Measurements from ENCODE around the gene NCKAP5.

The NCKAP5 gene

DNA sequence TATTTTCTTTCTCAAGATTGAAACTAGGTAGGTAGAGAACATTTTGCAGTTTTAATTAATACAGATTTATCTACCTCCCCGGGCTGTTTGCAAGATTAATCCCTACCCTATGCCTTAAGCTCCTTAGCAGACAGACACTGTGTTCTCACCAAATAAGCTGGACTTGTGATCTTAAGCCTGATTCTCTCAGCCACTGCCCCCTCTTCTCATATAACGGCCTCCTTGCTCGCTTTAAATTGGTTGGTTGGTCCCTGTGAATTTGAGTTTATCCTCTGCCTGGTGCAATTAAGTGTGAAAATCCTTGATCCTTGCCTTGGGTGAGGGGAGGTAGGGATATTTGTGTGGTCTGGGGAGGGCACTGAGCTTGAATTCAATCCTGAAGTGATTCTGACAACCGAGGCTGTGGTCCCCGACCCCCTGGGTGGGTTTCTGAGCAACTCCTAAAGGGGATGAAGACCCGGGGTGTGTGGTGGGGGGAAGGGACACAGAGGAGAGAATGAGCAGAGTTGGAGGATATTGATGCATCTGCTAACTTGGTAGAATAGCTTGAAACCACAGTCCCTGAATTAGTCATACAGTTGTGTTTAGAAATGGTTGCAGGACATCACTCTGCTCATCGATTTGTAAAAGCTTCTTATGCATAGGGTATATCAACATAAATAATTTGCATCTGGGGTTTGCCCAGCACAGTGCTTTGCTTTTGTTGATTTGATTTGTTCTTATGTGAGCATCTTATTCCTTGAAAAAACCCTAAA is 36.9 kb upstream of the NCKAP5 start:
- in situ Hi-C loops (cut with HindIII; ENCODE audit: low sequenced_read_pairs) = no loop called here
- no peak for DNase-seq (ENCODE audit: low read depth)

DNA sequence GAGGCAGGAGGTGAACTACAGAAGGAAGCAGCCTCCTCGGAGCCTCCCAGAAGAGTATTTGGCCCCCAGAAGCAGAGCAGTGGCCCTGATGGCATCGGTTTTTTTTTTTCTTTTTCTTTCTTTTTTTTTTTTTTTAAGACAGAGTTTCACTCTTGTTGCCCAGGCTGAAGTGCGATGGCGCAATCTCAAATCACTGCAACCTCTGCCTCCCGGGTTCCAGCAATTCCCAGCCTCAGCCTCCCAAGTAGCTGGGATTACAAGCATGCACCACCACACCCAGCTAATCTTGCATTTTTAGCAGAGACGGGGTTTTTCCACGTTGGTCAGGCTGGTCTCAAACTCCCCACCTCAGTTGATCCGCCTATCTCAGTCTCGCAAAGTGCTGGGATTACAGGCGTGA is 34.8 kb upstream of the NCKAP5 start:
- H3K4me3 ChIP-seq (ENCODE audit: low read depth, low read length) = no peak overlapping the region
- in situ Hi-C loops (cut with HindIII; ENCODE audit: low sequenced_read_pairs) = no loop called here
- TF ChIP-seq, protein P1, sequence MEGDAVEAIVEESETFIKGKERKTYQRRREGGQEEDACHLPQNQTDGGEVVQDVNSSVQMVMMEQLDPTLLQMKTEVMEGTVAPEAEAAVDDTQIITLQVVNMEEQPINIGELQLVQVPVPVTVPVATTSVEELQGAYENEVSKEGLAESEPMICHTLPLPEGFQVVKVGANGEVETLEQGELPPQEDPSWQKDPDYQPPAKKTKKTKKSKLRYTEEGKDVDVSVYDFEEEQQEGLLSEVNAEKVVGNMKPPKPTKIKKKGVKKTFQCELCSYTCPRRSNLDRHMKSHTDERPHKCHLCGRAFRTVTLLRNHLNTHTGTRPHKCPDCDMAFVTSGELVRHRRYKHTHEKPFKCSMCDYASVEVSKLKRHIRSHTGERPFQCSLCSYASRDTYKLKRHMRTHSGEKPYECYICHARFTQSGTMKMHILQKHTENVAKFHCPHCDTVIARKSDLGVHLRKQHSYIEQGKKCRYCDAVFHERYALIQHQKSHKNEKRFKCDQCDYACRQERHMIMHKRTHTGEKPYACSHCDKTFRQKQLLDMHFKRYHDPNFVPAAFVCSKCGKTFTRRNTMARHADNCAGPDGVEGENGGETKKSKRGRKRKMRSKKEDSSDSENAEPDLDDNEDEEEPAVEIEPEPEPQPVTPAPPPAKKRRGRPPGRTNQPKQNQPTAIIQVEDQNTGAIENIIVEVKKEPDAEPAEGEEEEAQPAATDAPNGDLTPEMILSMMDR (IDR thresholded peaks at IDR 0.05; ENCODE audit: low read depth, low read length, missing control alignments) = no peak
- no peak for DNase-seq (ENCODE audit: low read depth)

More for the DNA sequence above, 36.9 kb upstream of the NCKAP5 start:
- TF ChIP-seq, protein P1 (IDR thresholded peaks at IDR 0.05; ENCODE audit: low read depth, low read length, missing control alignments) = no peak
- H3K4me3 ChIP-seq (ENCODE audit: low read depth, low read length) = no peak overlapping the region

DNA sequence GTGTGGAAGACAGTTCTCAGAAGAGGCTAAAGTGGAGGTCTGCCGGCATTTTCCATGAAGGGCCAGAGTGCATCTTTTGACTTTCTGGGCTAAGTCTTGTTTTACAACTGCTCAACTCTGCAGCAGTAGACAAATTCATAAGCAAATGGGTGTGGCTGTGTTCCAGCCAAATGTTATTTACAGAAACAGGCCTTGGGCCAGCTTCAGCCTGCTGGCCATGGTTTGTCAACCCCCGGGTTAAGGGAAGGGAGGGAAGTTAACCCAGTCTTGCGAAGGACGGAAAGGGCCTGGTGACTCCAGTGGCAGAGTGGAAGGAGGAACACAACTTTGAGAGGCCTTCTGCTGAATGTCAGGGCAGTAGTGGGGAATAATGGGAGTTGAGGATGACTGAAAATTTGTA is 34.3 kb upstream of the NCKAP5 start:
- in situ Hi-C loops (cut with HindIII; ENCODE audit: low sequenced_read_pairs) = no loop called here
- H3K4me3 ChIP-seq (ENCODE audit: low read depth, low read length) = no peak overlapping the region
- DNase-seq (ENCODE audit: low read depth) = no peak
- TF ChIP-seq, protein P1 (IDR thresholded peaks at IDR 0.05; ENCODE audit: low read depth, low read length, missing control alignments) = no peak

DNA sequence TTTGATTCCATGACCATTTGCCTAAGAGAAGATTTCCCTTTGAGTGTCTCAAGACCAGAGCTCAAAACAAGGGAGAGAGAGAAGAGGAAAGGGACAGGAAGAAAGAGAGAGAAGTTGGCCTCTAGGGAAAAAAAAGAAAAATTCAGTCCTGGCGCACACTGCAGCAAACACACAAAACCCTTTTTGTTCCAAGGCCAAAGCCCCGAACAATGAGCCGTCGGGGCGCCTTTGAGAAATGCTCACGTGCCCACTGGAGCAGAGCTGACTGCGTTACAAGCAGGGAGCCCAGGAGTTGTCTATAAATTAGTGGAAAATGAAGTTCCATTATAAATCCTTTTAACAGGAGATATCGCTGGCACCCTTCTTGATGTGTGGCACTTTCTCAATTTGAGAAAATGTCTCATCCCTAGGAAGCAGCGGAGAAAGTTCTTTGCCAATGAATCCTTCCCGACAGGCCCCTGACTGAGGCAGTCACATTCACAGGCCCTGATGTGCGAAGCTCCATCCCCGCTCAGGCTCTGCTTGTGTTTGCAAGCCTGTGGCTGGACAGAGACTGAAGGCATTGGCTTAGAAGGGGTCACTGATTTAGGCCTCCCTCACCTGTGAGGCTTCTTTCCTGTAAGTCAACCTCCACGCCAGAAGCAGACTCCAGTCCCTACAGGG is 32.1 kb upstream of the NCKAP5 start:
- TF ChIP-seq, protein P1 (IDR thresholded peaks at IDR 0.05; ENCODE audit: low read depth, low read length, missing control alignments) = no peak
- no peak overlapping the region for H3K4me3 ChIP-seq (ENCODE audit: low read depth, low read length)
- in situ Hi-C loops (cut with HindIII; ENCODE audit: low sequenced_read_pairs) = no loop called here
- DNase-seq (ENCODE audit: low read depth) = no peak

DNA sequence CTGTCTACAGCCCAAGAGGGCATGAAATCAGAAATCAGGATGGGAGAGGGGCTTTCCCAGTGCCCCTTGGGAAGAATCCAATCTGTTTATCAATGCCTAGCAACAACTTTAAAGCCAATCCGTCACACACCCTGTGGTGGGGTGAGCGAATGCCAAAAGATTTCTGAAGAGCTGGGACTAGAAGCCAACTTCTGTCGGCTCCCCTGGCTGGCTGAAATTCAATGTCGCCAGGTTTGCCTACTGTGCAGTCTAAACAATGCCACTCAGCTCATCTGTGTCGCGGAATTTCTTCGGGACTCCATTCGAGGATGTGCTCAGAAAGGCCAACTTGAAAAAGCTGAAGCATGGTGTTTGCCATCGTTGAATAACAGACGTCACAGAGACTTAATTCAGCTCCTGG is 31.5 kb upstream of the NCKAP5 start:
- no peak overlapping the region for H3K4me3 ChIP-seq (ENCODE audit: low read depth, low read length)
- TF ChIP-seq, protein P1 (IDR thresholded peaks at IDR 0.05; ENCODE audit: low read depth, low read length, missing control alignments) = no peak
- in situ Hi-C loops (cut with HindIII; ENCODE audit: low sequenced_read_pairs) = no loop called here
- no peak for DNase-seq (ENCODE audit: low read depth)

DNA sequence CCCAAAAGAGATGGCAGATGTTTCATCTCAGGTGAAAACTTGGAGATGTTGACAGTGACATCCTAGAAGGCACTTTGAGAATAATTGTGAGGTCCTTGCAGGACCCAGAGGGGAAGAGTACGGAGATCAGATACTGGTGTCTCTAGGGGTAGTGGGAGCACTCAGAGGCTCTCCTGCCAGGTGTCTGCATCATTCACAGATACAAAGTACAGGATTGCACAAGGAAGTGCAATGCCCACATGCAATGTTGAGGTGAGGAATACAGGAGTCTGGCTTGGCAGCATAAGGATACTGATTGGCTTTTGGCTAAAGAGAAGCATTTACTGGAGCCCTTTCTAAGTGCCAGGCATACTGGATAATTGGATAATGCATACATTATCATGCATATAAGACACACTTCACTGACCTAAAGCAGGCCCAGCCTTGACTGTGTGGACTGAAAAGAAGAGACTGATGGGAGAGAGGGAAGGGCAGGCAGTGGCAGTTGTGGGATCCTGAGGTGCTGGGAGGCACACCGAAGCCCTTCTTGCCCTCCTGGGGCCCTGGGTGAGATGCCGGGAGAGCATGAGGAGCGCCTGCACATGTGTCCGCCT is 31.0 kb upstream of the NCKAP5 start:
- no peak for DNase-seq (ENCODE audit: low read depth)
- no peak overlapping the region for H3K4me3 ChIP-seq (ENCODE audit: low read depth, low read length)
- TF ChIP-seq, protein P1 (IDR thresholded peaks at IDR 0.05; ENCODE audit: low read depth, low read length, missing control alignments) = no peak
- in situ Hi-C loops (cut with HindIII; ENCODE audit: low sequenced_read_pairs) = no loop called here
